Caco-2 (cell line): Measurements from ENCODE around the gene SLC2A4RG. TPM values are rescaled to one million over a fixed set of nuclear protein-coding genes. Genes with fewer than 3 reads are reported as not detected.

Experiments used
- BruUV-seq: library from RNA; stranded (reverse); fragments of 400-500 nt; replicated peaks from 2 replicates; lab custom pipeline; 2021; lab: Mats Ljungman, UMichigan
- CTCF ChIA-PET: fragments of 300-600 bp; sonication (Branson Sonifier 250); formaldehyde crosslinking; loops from one replicate; lab custom pipeline; 2022; ENCODE audit warnings: antibody characterized with exemption; lab: Charles Lee
- POLR2A ChIA-PET: fragments of 300-600 bp; sonication (Branson Sonifier 250); formaldehyde crosslinking; loops from one replicate; lab custom pipeline; 2022; ENCODE audit warnings: antibody characterized with exemption; lab: Charles Lee
- DNase-seq, 2 experiments: peaks; one replicate each; pipeline versions ENCODE4 v3.0.0 to v3.0.0-alpha.2; 2020 to 2022
- H3K27me3 ChIP-seq: replicated peaks from 2 replicates; pipeline ENCODE4 v1.6.0; 2011; ENCODE audit warnings: low read length; ENCODE audit not compliant: control insufficient read depth, insufficient read depth
- H3K36me3 ChIP-seq: 2 replicates; pipeline ENCODE4 v1.5.1; 2011; ENCODE audit warnings: low read length; ENCODE audit not compliant: control insufficient read depth, insufficient read depth
- H3K4me1 ChIP-seq: fragments of 250-450 bp; sonication (Bioruptor Pico); 2 replicates; pipeline ENCODE4 v1.5.1; 2020; ENCODE audit warnings: mild to moderate bottlenecking
- H3K4me3 ChIP-seq: 2 replicates; pipeline ENCODE4 v1.5.1; 2011; ENCODE audit warnings: low read depth, mild to moderate bottlenecking, control low read depth, low read length
- H3K9me3 ChIP-seq: fragments of 250-450 bp; sonication (Bioruptor Pico); 2 replicates; pipeline ENCODE4 v1.5.1; 2020; ENCODE audit warnings: mild to moderate bottlenecking, moderate library complexity
- H3K27ac Mint-ChIP-seq: one replicate; pipeline ENCODE4 v1.8.0; 2022; ENCODE audit warnings: mixed read lengths; ENCODE audit not compliant: unreplicated experiment
- H3K27me3 Mint-ChIP-seq: one replicate; pipeline ENCODE4 v1.8.0; 2022; ENCODE audit warnings: mixed read lengths; ENCODE audit not compliant: insufficient read depth, unreplicated experiment
- H3K36me3 Mint-ChIP-seq: one replicate; pipeline ENCODE4 v1.8.0; 2022; ENCODE audit warnings: mild to moderate bottlenecking, mixed read lengths; ENCODE audit not compliant: insufficient read depth, unreplicated experiment
- H3K4me1 Mint-ChIP-seq: one replicate; pipeline ENCODE4 v1.8.0; 2022; ENCODE audit warnings: low read depth, mixed read lengths; ENCODE audit not compliant: unreplicated experiment
- H3K4me3 Mint-ChIP-seq: one replicate; pipeline ENCODE4 v1.8.0; 2022; ENCODE audit warnings: mild to moderate bottlenecking, moderate library complexity, mixed read lengths; ENCODE audit not compliant: unreplicated experiment
- H3K9me3 Mint-ChIP-seq: one replicate; pipeline ENCODE4 v1.8.0; 2022; ENCODE audit warnings: mixed read lengths; ENCODE audit not compliant: unreplicated experiment
- intact Hi-C: fragments of 100-400 bp; cut with micrococcal nuclease; formaldehyde crosslinking; loops from one replicate; pipeline ENCODE4 v1.10.0; 2022; ENCODE audit not compliant: unreplicated experiment
- total RNA-seq: library from RNA; stranded (reverse); gene quantifications from 2 replicates; pipeline ENCODE4 v1.2.3, GENCODE V29; 2022
- TF ChIP-seq, protein P1 (sequence below), 2 experiments: fragments of 200-600 bp in 1 of 2; IDR thresholded peaks; 1 replicate in 1 of 2; 2 replicates in 1 of 2; pipeline versions ENCODE4 v1.5.1 to v1.8.0; 2011 to 2022; ENCODE audit warnings: antibody characterized with exemption in 1 of 2, control low read depth in 1 of 2, inconsistent platforms in 1 of 2, low read depth in 1 of 2, low read length in 1 of 2, mild to moderate bottlenecking in 1 of 2, moderate library complexity in 1 of 2; ENCODE audit not compliant: insufficient read depth in 1 of 2, severe bottlenecking in 1 of 2, unreplicated experiment in 1 of 2

The SLC2A4RG gene
- total RNA-seq, 1 experiment from 2014 or later: 234 TPM

- Histone ChIP-seq H3K4me1 (no peaks in the 10 kb centered on the region), H3K27me3 (no peaks in the 10 kb centered on the region), H3K4me3 (no peak overlapping the region), H3K36me3 (no peaks in the 10 kb centered on the region), H3K9me3 (0 out of 2 replicates have a peak, but pooled peaks cover 3% of the 10 kb centered on the region)
- intact Hi-C loops: no loop called here
- ChIA-PET CTCF (no interaction called here), POLR2A (no interaction called here)
- Mint-ChIP-seq H3K36me3 (no peaks in the 10 kb centered on the region), H3K27ac (no peak overlapping the region), H3K27me3 (no peaks in the 10 kb centered on the region), H3K4me3 (no peak overlapping the region), H3K9me3 (peaks cover 10% of the 10 kb centered on the region), H3K4me1 (no peaks in the 10 kb centered on the region)
- DNase-seq: no peak
- no TSS peak for BruUV-seq
- TF ChIP-seq, protein P1, sequence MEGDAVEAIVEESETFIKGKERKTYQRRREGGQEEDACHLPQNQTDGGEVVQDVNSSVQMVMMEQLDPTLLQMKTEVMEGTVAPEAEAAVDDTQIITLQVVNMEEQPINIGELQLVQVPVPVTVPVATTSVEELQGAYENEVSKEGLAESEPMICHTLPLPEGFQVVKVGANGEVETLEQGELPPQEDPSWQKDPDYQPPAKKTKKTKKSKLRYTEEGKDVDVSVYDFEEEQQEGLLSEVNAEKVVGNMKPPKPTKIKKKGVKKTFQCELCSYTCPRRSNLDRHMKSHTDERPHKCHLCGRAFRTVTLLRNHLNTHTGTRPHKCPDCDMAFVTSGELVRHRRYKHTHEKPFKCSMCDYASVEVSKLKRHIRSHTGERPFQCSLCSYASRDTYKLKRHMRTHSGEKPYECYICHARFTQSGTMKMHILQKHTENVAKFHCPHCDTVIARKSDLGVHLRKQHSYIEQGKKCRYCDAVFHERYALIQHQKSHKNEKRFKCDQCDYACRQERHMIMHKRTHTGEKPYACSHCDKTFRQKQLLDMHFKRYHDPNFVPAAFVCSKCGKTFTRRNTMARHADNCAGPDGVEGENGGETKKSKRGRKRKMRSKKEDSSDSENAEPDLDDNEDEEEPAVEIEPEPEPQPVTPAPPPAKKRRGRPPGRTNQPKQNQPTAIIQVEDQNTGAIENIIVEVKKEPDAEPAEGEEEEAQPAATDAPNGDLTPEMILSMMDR (IDR thresholded peaks at IDR 0.05; ENCODE audit: insufficient read depth in 1 of 2, low read depth in 1 of 2, low read length in 1 of 2, severe bottlenecking in 1 of 2, unreplicated experiment in 1 of 2): no peak
These were observed 53.3 kb downstream of the SLC2A4RG start for GRCh38 chr20:63792866-63793265.

Other genes starting within 250 kb of the SLC2A4RG start
- 25.2 and 32.0 TPM in 2 replicates for gene EEF1A2, start 240.7 kb upstream of the SLC2A4RG start, total RNA-seq
- 511 and 634 TPM in 2 replicates for gene PPDPF, start 219.0 kb upstream of the SLC2A4RG start, total RNA-seq
- 0.42 and 0.64 TPM in 2 replicates for gene PTK6, start 202.4 kb upstream of the SLC2A4RG start, total RNA-seq
- not detected in 2 replicates for gene SRMS, start 192.0 kb upstream of the SLC2A4RG start, total RNA-seq
- 0.39 TPM in 1 of 2 replicates, not detected in the other for gene FNDC11, start 185.6 kb upstream of the SLC2A4RG start, total RNA-seq
- gene HELZ2, start 165.5 kb upstream of the SLC2A4RG start, total RNA-seq: 35.2 and 36.5 TPM in 2 replicates
- gene GMEB2, start 112.7 kb upstream of the SLC2A4RG start, total RNA-seq: 20.6 and 21.5 TPM in 2 replicates
- gene STMN3, start 86.4 kb upstream of the SLC2A4RG start, total RNA-seq: 27.4 and 27.9 TPM in 2 replicates
- gene RTEL1, start 81.5 kb upstream of the SLC2A4RG start, total RNA-seq: 51.1 and 61.6 TPM in 2 replicates
- not detected in 2 replicates for gene TNFRSF6B, start 43.1 kb upstream of the SLC2A4RG start, total RNA-seq
- 119 and 126 TPM in 2 replicates for gene ARFRP1, start 31.8 kb upstream of the SLC2A4RG start, total RNA-seq
- gene ZGPAT, start 31.7 kb upstream of the SLC2A4RG start, total RNA-seq: 69.3 and 74.7 TPM in 2 replicates
- gene LIME1, start 3.1 kb upstream of the SLC2A4RG start, total RNA-seq: 18.8 and 23.5 TPM in 2 replicates
- gene ZBTB46, start 91.5 kb downstream of the SLC2A4RG start, total RNA-seq: 9.1 and 9.5 TPM in 2 replicates
- gene ABHD16B, start 121.7 kb downstream of the SLC2A4RG start, total RNA-seq: 0.27 TPM in 1 of 2 replicates, not detected in the other
- 286 and 293 TPM in 2 replicates for gene TPD52L2, start 125.5 kb downstream of the SLC2A4RG start, total RNA-seq
- 117 and 124 TPM in 2 replicates for gene DNAJC5, start 155.3 kb downstream of the SLC2A4RG start, total RNA-seq
- 101 and 113 TPM in 2 replicates for gene UCKL1, start 216.6 kb downstream of the SLC2A4RG start, total RNA-seq
- 40.0 and 47.9 TPM in 2 replicates for gene ZNF512B, start 230.2 kb downstream of the SLC2A4RG start, total RNA-seq
- 13.4 and 13.6 TPM in 2 replicates for gene SAMD10, start 239.9 kb downstream of the SLC2A4RG start, total RNA-seq
- 176 and 181 TPM in 2 replicates for gene PRPF6, start 241.4 kb downstream of the SLC2A4RG start, total RNA-seq